Activated T-cell treated with anti-CD3 and anti-CD28 coated beads, Interleukin-2, amount 50 U/mL, for 1 hour (primary cell): ENCODE results near the gene NECAP2.
A peak's percentile ranks its signal among the peaks of the same experiment; 100 is the strongest.
"Not testable (repeated sequence)": the region's sequence is repeated elsewhere in the genome, so short reads cannot be mapped to it uniquely, and the experiment has no call there.

Source experiments
- DNase-seq: peaks from one replicate; pipeline ENCODE4 v3.0.0-alpha.2; 2020

The NECAP2 gene

DNA sequence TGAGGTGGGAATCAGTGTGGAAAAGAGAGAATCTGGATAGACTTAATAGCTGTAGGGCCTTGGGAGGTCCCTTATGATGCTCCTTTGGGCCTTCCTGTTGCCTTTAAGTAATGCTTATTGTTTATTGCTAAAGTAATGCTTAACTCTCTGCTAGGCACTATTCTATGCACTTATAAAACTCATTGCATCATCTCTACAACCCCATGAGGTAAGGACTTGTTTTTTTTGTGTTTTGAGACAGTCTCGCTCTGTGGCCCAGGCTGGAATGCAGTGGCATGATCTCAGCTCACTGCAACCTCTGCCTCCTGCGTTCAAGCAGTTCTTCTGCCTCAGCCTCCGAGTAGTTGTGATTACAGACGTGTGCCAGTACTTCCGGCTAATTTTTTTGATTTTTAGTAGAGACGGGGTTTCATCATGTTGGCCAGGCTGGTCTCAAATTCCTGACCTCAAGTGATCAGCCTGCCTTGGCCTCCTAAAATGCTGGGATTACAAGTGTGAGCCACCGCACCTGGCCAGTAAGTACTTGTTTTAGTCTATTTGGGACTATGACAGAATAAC lies 22.3 kb downstream of the NECAP2 start:
- DNase-seq: no peak

DNA sequence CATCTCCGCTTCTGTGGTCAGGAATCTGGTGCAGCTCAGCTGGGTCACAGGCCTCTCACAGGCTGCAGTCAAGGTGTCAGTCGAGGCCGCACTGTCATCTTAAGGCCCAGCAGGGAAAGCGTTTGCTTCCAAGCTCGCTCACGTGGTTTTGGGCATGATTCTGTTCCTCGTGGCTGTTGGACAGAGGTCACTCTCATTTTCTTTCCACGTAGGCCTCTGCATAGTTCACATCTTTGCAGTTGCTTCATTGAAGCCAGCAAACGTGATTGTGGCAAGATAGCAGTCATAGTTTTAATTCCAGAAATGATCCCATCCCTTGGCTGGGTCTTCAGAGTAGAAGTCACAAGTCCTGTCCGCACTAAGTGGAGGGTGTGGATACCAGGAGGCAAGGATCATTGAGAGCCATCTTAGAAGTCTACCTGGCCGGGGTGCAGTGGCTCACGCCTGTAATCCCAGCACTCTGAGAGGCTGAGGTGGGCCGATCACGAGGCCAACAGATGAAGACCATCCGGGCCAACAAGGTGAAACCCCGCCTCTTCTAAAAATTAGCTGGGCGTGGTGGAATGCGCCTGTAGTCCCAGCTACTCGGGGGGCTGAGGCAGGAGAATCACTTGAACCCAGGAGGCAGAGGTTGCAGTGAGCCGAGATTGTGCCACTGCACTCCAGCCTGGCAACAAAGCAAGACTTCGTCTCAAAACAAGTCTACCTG lies 24.5 kb downstream of the NECAP2 start:
- no peak for DNase-seq

DNA sequence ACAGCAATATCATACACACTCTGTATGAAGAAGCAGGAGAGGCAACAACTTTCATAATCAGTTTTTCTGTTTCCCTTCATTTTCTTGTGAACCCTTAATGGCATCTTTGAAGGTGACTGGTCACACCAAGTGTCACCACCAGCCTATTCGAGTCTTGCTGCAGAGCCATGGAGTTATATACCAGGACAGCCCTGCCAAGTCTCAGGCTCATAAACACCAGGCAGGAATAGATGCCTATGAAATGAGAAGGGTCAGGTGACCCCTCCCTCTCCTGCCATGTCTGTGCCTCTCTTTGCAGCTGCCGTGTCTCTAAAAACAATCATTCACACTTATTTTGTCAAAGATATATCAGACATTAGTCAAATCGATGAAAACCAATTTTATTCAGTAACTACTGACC lies 28.0 kb downstream of the NECAP2 start:
- no peak for DNase-seq

DNA sequence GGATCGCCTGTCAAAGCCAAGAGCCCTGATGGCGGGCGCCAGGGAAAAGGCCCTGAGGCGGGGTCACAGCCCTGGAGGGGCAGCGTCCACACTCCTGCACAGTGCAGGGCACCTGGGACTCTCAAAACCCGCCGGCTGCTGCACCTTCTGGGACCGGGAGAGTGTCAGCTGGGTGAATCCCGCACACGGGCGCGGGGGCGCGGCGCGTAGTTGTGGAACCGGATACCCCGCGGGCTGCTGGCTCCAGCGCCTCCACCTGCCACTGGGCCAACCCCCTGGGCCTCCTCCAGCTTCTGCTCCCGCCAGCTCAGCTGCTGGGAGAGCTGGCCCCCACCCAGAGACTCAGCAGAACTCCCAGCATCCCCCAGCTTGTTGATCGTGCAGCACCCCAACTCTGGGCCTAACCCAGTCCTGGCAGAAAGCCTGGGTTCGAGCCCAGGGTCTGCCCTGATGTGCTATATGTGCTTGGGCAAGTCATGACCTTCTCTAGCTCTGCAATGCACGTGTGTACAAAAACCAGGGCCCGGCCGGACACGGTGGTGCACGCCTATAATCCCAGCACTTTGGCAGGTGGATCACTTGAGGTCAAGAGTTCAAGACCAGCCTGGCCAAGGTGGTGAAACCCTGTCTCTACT lies 33.8 kb downstream of the NECAP2 start:
- no peak for DNase-seq

DNA sequence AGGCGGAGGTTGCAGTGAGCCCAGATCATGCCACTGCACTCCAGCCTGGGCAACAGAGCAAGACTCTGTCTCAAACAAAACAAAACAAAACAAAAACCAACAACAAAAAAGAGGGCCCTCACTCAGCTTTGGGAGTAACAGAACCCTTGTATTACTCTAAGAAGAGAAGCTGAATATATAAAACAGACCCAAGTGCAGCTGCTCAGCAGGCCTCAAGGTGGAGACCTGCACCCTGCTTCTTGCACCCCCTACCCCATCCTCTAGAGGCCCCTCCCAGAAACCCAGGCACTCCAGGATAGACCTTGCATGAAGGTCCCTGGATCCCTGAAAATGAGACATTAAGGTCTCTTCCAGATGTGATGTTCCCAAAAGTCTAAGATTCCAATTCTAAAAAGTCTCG lies 34.4 kb downstream of the NECAP2 start:
- DNase-seq: not testable (repeated sequence)

DNA sequence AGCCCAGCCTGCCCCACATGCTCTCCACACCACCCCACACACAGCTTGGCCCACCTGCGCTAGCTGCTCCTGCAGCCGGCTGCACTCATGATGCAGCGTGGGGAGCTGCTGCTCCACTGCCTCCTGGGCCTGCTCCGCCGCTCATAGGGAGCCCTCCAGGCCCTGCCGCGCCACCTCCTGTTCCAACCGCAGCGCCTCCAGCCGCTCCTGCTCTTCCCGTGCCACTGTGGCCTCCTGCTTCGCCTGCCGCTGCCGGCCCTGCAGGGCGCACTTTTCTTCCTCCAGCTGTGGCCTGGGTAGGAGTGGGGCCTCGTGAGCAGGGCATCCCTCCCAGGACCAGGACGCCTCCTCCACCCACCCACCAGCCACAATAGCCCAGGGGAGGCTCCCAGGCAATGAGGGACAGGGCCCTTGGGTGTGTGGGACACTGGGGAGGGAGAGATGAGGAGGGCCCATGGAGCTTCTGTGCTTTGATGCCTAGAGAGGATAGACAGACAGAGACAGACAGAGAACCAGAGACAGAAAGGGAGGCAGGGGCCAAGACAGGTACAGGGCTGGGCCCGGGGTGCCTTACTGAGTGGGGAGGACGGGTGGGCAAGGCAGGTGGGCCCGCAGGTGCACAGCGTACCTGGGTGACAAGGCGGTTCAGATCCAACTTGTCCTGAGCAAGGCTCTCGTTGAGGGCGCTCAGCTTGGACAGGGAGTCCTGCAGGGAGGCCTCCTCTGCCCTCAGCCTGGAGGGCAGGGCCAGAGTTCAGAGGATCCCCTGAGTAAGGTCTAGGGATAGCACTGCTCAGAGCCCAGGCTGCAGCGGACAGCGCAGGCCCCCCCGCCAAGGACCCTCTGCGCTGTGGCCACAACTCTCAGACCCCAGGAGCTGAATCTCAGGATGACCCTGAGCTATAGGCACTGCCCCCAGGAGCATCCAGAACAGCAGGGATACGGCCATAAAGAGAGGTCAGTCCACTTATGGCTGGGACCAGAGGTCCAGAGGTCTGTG lies 35.5 kb downstream of the NECAP2 start:
- not testable (repeated sequence) for DNase-seq

DNA sequence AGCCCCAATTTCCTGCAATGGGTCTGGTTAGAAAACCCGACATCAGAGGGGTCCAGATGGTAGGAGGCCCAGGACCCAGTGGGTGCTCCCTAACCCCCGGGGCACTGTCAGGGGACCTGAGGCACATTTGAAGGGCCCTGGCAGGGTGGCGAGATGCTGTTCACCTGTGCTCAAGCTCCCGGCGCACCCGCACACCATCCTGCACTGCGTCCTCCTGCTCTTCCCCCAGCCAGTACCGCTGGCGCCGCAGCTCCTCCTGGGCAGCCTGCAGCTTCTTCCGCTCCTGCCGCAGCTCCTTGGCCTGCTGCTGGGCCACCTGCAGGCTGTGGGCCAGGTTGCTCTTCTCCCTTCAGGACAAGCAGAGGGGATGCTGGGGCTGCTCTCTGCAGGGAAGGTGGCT lies 37.6 kb downstream of the NECAP2 start:
- no peak for DNase-seq

DNA sequence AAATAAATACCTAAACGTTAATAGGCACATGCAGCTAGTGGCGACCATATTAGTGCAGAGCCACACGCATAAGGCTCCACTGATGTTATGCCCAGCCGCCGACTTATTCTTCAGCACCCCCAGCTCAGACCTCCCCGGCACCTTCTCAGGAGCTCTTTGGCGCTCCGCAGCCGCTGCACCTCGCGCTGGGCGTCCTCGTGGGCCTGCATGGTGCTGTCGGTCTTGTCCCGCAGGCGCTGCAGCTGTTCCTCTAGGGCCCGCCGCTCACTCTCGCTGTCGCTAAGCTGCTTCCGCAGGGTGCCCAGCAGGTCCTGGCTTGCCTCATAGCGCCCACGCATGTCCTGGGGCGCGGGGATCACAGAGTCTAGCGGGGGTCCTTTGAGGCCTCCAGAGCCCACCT lies 42.6 kb downstream of the NECAP2 start:
- not testable (repeated sequence) for DNase-seq

DNA sequence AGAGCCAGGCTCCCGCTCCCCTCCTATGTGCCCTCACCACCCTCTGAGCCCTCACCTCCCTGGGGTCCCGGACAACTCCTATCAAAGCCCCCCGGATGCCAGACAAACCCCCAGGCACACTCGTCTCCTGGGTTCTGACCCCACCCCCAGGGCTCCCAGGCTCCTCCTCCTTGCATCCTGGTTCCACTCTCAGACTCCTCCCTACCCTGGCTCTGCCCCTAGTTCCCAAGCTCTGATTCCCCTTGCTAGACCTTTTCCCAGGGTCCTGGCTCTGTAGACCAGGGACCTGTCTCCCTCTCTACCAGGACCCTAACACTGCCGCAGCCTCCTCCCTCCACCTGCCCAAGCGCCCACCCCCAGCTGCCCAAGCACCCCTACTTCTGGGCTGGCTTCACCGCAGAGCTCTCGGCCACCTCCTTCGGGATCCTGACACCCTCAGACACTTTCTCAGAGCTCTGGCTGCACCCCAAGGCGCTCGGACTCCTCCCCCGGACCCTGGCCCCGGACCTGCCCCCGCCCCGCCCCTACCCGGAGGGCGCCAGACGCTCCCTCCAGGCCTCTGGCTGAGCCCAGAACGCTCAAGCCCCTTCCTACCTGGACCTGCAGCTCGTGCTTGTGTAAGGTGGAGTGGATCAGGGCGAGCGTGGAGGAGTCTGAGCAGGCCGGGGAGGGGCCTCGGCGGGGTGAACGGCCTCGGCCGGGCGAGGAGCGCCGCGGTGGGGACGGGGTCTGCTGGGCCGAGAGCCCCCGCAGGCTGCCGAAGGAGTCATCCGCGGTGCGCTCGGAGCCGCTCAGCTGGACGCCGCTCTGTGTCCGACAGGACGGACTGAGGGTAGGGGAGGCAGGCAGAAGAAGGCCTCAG lies 43.3 kb downstream of the NECAP2 start:
- not testable (repeated sequence) for DNase-seq

DNA sequence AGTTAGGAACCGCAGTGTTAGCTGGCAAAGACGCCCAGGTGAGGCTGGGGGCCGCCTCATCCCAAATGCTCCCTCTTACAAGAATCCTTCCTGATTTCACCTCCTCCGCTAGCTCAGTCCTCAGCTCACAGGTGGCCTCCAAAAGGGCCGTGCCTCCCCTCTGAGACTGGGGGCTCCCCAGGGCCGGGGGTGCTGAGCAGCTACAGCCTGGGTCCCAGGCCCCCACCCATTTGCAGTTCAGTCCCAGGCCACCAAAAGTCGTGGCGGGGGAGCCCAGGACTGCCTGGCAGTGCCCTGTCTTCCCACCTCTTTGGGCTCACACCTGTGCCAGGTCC lies 43.9 kb downstream of the NECAP2 start:
- no peak for DNase-seq

DNA sequence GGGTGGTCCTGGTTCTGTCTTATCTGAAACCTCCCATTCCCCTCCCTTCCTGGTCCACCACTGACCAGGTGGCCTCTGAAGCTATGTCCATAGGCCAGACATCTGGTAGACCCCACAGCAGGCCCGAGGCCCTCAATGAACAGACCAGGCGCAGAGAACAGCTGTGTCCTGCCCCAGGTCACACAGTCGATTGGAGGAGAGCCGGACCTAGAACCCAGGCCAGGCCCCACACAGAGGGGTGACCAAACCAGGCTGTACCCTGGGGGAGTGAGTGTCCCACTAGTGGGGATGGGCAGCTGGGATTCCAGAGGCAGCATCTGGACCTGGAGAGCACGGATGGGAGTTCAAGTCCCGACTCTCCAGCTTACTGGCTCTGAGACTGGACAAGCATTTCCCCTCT lies 44.4 kb downstream of the NECAP2 start:
- no peak for DNase-seq

DNA sequence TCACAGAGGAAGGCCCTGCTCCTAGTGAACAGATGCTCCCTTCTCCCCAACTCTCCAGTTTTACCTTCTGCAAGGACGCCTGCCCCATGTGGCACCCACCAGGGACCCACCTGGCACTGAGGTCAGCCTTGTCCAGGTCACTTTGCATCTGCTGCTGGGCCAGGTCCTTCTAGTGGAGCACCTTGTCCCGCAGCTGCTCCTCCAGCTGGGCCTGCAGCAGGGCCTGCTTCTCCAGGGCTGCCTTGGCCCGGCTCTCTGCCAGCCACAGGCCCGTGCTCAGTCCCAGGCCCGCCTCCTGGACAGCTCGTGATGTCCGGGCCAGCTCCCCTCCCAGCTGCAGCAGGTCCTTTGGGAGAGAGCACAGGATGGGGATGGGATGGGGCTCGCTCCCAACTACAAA lies 45.8 kb downstream of the NECAP2 start:
- DNase-seq: not testable (repeated sequence)

DNA sequence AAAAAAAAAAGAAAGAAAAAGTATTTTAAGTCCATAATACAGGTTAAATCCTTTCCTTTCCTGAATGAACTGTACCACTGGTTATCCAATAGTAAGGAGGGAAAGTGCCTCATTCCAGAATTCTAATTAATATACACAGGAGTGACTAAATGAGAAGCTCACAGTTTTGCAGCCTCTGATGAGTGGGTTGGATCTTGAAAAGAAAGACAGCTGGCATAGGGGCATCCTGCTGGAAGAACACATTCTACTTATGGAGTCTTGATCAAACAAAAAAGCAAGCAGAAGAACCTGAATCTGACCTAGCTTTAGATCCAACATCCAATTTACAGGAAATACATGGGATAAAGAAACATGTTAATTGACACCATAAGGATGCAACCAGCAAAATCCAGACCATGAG lies 46.5 kb downstream of the NECAP2 start:
- DNase-seq: not testable (repeated sequence)

DNA sequence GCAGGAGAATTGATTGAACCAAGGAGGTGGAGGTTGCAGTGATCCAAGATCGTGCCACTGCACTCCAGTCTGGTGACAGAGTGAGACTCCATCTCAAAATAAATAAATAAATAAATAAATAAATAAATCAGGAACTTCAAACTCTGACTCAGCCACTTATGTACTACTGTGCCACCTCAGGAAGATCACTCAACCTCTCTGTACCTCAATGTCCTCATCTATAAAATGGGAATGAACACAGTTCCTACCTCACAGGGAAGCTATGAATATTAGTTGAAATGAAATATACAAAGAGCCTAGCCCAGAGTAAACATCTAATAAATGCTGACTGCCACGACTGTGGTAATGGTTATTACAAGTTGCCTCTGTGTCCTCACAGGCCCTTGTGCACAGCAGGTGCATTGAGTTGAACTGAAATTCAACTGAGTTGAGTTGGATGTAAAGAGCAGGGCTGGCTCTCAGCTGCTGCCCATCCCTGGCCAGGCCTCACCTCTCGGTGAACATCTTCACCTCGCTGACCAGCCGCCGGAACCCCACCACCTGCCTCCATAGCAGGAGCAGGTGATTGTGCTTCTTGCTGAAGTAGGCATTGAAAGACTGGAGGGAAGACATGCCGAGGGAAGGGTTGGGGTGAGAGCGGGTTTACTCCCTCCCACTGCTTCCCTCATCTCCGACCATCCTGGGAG lies 48.8 kb downstream of the NECAP2 start:
- DNase-seq: not testable (repeated sequence)

DNA sequence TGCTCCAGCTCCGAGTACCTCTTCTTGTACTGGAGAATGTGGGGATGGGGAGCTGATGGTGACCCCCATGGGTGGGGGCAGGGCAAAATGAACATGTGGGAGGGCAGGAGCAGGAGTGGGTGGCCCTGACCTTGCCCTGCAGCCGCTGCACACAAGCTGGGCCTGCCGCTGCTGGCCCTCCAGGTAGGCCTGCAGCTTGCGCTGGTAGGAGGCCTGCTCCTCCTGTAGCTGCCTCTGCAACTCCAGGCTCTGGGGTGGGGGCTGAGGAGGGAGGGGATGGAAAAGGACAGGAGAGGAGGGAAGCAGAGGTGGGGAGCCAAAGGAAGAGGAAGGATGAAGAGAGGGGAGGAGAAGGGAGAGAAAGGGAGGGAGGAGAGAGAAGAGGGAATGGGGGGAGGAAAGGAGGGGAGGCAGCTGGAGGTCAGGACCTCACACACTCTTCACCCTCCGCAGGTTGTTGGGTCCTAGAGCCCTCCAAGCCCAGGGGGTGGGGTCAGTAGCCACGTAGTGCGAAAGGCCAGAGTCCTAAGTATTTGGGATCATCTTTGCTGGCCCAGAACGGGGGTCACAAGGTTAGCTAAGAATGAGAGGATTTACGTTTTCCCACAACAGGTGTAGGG lies 50.6 kb downstream of the NECAP2 start:
- DNase-seq: no peak

DNA sequence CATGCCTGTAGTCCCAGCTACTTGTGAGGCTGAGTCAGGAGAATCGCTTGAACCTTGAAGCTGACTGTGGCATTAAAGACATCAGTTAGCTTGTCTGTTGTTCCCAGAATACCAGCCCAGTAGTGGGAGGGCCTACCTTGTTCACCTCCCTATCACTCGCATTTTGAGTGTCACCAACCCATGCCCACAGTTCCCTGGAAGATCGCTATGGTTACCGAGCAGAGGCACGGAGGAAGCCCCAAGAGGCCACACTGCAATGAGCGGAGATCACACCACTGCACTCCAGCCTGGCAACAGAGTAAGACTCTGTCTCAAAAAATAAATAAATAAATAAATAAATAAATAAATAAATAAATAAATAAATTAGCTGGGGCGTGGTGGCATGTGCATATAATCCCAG lies 52.4 kb downstream of the NECAP2 start:
- not testable (repeated sequence) for DNase-seq

DNA sequence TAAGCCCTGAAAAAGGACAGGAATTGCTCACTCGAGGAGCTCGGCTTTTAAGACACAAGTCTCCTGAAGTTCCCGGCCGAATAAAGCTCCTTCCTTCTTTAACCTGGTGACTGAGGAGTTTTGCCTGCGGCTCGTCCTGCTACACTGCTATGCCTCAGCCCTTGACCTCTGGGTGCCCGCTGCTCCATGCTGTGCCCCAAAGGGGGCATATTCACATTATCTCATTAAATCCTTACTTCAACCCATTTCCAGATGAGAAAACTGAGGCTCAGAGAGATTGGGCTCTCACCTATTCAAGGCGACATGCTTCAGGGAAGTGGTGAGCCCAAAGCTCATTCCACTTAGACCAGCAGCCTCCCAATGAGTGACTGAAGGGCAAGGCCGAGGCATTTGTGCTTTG lies 53.2 kb downstream of the NECAP2 start:
- DNase-seq: not testable (repeated sequence)

DNA sequence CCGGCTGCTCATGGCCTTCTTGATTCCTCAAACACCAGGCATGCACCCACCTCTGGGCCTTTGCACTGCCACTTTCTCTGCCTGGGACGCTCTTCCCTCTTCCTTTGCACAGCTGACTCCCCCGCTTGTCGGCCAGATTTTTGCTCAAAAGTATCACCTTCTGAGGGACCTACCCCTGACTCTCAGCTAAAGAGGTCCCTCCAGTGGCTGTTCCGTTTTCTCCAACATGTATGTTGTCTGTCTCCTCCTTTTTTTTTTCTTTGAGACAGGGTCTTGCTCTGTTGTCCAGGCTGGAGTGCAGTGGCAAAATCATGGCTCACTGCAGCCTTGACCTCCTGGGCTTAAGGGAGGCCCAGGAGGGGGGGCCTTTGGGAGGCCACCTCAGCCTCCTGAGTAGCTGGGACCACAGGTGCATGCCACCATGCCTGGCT lies 57.0 kb downstream of the NECAP2 start:
- DNase-seq: not testable (repeated sequence)

DNA sequence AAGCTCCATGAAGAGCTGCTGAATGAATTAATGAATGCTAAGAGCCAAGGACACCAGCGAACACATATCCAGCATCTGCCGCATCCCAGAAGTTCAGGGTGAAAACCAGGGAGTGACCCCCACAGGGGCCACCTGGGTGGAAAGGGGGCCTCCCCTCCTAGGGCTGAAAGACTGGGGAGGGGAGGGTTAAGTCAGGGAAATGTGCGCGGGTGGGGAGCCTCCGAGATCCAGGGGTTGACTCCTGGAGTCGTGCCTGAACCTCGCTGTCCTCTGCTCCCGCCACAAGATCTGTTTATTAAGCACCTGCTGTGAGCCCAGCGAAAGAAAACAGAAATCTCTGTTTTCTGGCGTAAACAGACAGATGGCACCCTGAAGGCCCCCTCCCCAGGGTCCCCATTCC lies 57.5 kb downstream of the NECAP2 start:
- not testable (repeated sequence) for DNase-seq

DNA sequence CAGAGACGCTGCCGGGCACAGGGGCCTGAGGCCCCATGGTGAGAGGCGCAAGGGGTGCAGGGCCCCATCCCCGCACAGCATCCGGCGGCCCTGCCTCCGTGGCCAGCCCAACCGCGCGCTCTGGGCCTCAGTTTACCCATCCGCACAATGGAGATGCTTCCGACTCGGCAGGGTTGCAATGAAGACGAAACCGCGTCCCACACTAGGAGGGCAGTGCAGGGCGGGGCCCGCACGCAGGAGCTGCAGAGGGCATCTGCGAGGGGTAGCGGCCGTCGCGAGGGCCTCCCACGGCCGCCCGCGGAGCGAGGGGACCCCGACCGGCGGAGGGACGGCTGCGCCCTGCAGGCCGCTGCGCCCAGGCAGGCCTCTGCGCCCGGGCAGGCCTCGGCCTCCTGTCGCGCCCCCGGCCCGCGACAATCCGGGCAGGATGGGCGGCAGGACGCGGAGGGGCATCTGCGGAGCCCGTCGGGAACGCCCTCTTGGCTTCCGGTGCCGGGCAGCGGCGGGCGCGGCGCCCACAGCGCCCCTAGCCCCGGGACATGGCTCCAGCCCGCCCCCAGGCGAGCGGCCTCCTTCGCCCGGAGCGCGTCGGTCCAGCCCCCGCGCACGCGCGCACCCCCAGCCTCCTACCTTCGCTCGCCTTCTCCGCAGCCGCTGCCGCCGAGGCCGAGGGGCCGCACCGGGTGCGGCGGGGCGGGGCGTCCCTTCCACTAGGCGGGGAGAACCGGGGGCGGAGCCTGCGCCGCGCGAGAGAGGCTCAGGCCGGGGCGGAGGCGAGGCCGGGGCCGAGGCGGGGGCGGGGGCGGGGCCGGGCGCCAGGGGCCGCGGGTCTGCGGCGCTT lies 58.3 kb downstream of the NECAP2 start:
- peak; percentile 90 for DNase-seq
